ENCODE data around the gene NOP58.
"Not testable (repeated sequence)": the region's sequence is repeated elsewhere in the genome, so short reads cannot be mapped to it uniquely, and the experiment has no call there.

Gene NOP58

GRCh38 chr2:202265467-202266277 is at the start of gene NOP58:
Gene NOP58, plus strand, starts transcription at chr2:202265763. Its CDS starts 179 bp downstream, at chr2:202265942.
- peak; percentile 77 for DNase-seq (ENCODE audit: low read depth)

- no peak for DNase-seq (ENCODE audit: low read depth)
Measured at GRCh38 chr2:202221873-202222272, 43.7 kb upstream of the NOP58 start.

- no peak for DNase-seq (ENCODE audit: low read depth)
Measured at GRCh38 chr2:202237787-202238233, 27.8 kb upstream of the NOP58 start.

GRCh38 chr2:202238234-202239197 is 27.0 kb upstream of the NOP58 start, which contains the start of gene SUMO1:
Gene SUMO1, minus strand, starts transcription at chr2:202238597. Its CDS starts 146 bp downstream, at chr2:202238451.
- peak; percentile 85 for DNase-seq (ENCODE audit: low read depth)

- not testable (repeated sequence) for DNase-seq (ENCODE audit: low read depth)
Measured at GRCh38 chr2:202247710-202248109, 17.9 kb upstream of the NOP58 start.

GRCh38 chr2:202249521-202250253 is 15.9 kb upstream of the NOP58 start:
- no peak for DNase-seq (ENCODE audit: low read depth)

GRCh38 chr2:202251494-202251893 is 14.1 kb upstream of the NOP58 start:
- no peak for DNase-seq (ENCODE audit: low read depth)

- DNase-seq (ENCODE audit: low read depth), result no peak
Measured at GRCh38 chr2:202261531-202261930, 4.0 kb upstream of the NOP58 start.

GRCh38 chr2:202267495-202267894 is 1.9 kb downstream of the NOP58 start:
- no peak for DNase-seq (ENCODE audit: low read depth)

GRCh38 chr2:202269585-202269984 is 4.0 kb downstream of the NOP58 start:
- no peak for DNase-seq (ENCODE audit: low read depth)

- no peak for DNase-seq (ENCODE audit: low read depth)
Measured at GRCh38 chr2:202270487-202270886, 4.9 kb downstream of the NOP58 start.

- DNase-seq (ENCODE audit: low read depth), result not testable (repeated sequence)
Measured at GRCh38 chr2:202276078-202276720, 10.6 kb downstream of the NOP58 start.

GRCh38 chr2:202278036-202278760 is 12.6 kb downstream of the NOP58 start:
- no peak for DNase-seq (ENCODE audit: low read depth)

GRCh38 chr2:202278944-202279343 is 13.4 kb downstream of the NOP58 start:
- DNase-seq (ENCODE audit: low read depth), result no peak

- DNase-seq (ENCODE audit: low read depth), result no peak
Measured at GRCh38 chr2:202286595-202286994, 21.0 kb downstream of the NOP58 start.

GRCh38 chr2:202289394-202290204 is 24.0 kb downstream of the NOP58 start:
- no peak for DNase-seq (ENCODE audit: low read depth)

- DNase-seq (ENCODE audit: low read depth), result no peak
Measured at GRCh38 chr2:202290316-202290715, 24.8 kb downstream of the NOP58 start.

- DNase-seq (ENCODE audit: low read depth), result no peak
Measured at GRCh38 chr2:202290970-202291369, 25.4 kb downstream of the NOP58 start.

GRCh38 chr2:202299712-202300111 is 34.1 kb downstream of the NOP58 start:
- DNase-seq (ENCODE audit: low read depth), result no peak

GRCh38 chr2:202306034-202306433 is 40.5 kb downstream of the NOP58 start:
- DNase-seq (ENCODE audit: low read depth), result no peak
